NK-92 treated with Interleukin-12 subunit alpha and Interleukin-12 subunit beta, amount 100 ng/mL, for 24 hours (cell line): Measurements from ENCODE around the gene NAGK.

Experiments used
- DNase-seq: peaks from one replicate; lab custom pipeline; 2025; lab: John Stamatoyannopoulos, UW

NAGK gene

GRCh38 chr2:71108091-71108490, 39.6 kb downstream of the NAGK start:
- DNase-seq, result no peak

GRCh38 chr2:71113843-71114242, 45.4 kb downstream of the NAGK start:
- DNase-seq, result no peak

GRCh38 chr2:71117063-71117462, 48.6 kb downstream of the NAGK start:
- DNase-seq, result no peak

GRCh38 chr2:71120195-71120594, 51.7 kb downstream of the NAGK start:
- no peak for DNase-seq

- no peak for DNase-seq
These were observed 53.0 kb downstream of the NAGK start for GRCh38 chr2:71121479-71121878.

GRCh38 chr2:71122387-71123298, 54.2 kb downstream of the NAGK start:
- DNase-seq, result no peak

- no peak for DNase-seq
These were observed 57.3 kb downstream of the NAGK start for GRCh38 chr2:71125506-71126294.

GRCh38 chr2:71126957-71127356, 58.5 kb downstream of the NAGK start:
- no peak for DNase-seq
